ENCODE results near the gene RMI1.
"Not testable (repeated sequence)": the region's sequence is repeated elsewhere in the genome, so short reads cannot be mapped to it uniquely, and the experiment has no call there.

The RMI1 gene

DNA sequence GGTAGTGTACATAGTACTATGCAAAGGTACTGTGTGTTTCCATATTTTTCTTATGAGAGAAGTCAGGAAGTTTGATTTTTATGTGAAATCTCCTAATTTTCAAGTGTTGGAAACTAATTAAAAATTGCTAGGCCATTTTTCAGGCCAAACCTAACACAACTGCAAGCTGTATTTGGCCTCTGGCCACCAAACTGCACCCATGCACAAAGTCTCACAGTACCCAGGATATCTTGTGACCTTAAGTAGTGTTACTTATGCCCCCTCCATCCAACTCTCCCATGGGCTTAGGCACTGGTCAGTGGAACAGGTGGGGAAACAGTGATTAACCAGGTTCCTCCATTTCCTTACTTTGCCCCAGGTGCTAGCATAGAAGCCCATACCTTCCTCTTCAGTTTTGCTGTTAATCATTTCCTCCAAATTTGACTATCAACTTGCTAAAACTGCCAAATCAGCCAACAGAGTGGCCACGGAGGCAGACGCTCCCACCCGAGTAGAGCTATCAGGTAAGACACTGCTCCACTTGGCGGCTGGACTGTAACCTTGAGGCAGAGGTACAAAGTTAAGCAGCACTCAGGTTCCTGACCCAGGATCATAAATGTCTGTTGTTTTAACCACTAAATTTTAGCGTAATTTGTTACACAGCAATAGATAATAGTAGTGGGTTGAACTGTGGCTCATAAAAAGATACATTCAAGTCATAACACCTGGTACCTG is 39.9 kb upstream of the RMI1 start:
- H3K4me3 ChIP-seq (replicated peaks; ENCODE audit: insufficient read depth, low read length) = no peak overlapping the region
- no peaks in the 10 kb centered on the region for H3K27me3 ChIP-seq (ENCODE audit: insufficient read depth, poor library complexity, severe bottlenecking)
- TF ChIP-seq, protein P1, sequence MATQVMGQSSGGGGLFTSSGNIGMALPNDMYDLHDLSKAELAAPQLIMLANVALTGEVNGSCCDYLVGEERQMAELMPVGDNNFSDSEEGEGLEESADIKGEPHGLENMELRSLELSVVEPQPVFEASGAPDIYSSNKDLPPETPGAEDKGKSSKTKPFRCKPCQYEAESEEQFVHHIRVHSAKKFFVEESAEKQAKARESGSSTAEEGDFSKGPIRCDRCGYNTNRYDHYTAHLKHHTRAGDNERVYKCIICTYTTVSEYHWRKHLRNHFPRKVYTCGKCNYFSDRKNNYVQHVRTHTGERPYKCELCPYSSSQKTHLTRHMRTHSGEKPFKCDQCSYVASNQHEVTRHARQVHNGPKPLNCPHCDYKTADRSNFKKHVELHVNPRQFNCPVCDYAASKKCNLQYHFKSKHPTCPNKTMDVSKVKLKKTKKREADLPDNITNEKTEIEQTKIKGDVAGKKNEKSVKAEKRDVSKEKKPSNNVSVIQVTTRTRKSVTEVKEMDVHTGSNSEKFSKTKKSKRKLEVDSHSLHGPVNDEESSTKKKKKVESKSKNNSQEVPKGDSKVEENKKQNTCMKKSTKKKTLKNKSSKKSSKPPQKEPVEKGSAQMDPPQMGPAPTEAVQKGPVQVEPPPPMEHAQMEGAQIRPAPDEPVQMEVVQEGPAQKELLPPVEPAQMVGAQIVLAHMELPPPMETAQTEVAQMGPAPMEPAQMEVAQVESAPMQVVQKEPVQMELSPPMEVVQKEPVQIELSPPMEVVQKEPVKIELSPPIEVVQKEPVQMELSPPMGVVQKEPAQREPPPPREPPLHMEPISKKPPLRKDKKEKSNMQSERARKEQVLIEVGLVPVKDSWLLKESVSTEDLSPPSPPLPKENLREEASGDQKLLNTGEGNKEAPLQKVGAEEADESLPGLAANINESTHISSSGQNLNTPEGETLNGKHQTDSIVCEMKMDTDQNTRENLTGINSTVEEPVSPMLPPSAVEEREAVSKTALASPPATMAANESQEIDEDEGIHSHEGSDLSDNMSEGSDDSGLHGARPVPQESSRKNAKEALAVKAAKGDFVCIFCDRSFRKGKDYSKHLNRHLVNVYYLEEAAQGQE (IDR thresholded peaks at IDR 0.05; ENCODE audit: insufficient replicate concordance, low read depth) = no peak
- TF ChIP-seq POLR2AphosphoS5 (IDR thresholded peaks at IDR 0.05; ENCODE audit: low read depth) (no peak), SPI1 (IDR thresholded peaks at IDR 0.05; ENCODE audit: borderline replicate concordance, low read depth) (no peak), GABPA (IDR thresholded peaks at IDR 0.05; ENCODE audit: low read depth) (no peak)
- TF ChIP-seq, protein P2, sequence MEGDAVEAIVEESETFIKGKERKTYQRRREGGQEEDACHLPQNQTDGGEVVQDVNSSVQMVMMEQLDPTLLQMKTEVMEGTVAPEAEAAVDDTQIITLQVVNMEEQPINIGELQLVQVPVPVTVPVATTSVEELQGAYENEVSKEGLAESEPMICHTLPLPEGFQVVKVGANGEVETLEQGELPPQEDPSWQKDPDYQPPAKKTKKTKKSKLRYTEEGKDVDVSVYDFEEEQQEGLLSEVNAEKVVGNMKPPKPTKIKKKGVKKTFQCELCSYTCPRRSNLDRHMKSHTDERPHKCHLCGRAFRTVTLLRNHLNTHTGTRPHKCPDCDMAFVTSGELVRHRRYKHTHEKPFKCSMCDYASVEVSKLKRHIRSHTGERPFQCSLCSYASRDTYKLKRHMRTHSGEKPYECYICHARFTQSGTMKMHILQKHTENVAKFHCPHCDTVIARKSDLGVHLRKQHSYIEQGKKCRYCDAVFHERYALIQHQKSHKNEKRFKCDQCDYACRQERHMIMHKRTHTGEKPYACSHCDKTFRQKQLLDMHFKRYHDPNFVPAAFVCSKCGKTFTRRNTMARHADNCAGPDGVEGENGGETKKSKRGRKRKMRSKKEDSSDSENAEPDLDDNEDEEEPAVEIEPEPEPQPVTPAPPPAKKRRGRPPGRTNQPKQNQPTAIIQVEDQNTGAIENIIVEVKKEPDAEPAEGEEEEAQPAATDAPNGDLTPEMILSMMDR (IDR thresholded peaks at IDR 0.05; ENCODE audit: insufficient read depth, low read length) = no peak
- DNase-seq (ENCODE audit: low read depth in 1 of 2, low spot score in 1 of 2) = no peak
- no peak overlapping the region for H3K27ac ChIP-seq (replicated peaks)

DNA sequence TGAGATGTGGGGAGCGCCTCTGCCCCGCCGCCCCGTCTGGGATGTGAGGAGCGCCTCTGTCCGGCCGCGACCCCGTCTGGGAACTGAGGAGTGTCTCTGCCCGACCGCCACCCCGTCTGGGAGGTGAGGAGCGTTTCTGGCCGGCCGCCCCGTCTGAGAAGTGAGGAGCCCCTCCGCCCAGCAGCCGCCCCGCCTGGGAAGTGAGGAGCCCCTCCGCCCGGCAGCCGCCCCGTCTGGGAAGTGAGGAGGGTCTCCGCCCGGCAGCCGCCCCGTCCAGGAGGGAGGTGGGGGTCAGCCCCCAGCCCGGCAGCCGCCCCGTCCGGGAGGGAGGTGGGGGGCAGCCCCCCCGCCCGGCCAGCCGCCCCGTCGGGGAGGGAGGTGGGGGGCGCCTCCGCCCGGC is 32.5 kb upstream of the RMI1 start:
- H3K27me3 ChIP-seq (ENCODE audit: insufficient read depth, poor library complexity, severe bottlenecking); DNase-seq (ENCODE audit: low read depth in 1 of 2, low spot score in 1 of 2); H3K4me3 ChIP-seq (replicated peaks; ENCODE audit: insufficient read depth, low read length); H3K27ac ChIP-seq (replicated peaks): not testable (repeated sequence)

DNA sequence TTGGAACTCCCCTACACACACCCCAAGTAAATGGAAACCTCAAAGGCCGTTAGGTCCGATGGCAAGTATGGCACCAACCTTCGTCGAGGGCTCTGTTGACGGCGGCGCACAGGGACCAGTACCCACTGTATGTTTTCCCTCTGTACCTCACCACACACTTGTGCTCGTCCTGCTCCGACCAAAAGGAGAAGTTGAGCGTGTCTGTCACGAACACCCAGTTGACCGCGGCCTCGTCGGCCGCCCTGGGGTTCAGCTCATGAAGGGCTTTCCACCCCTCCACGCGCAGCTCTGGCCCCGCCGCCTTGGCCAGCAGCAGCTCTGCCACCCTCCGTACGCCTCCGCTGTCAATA is 24.5 kb upstream of the RMI1 start:
- peak in 1 of 2 experiments; percentile 88 for DNase-seq (ENCODE audit: low read depth in 1 of 2, low spot score in 1 of 2)
- Histone ChIP-seq H3K27me3 (ENCODE audit: insufficient read depth, poor library complexity, severe bottlenecking) (no peaks in the 10 kb centered on the region), H3K27ac (replicated peaks) (peak overlapping the region; percentile 65), H3K4me3 (replicated peaks; ENCODE audit: insufficient read depth, low read length) (peak overlapping the region; percentile 37)
- peak; percentile 21; the same call in 1 of the 2 replicates for TF ChIP-seq POLR2AphosphoS5 (IDR thresholded peaks at IDR 0.05; ENCODE audit: low read depth)
- TF ChIP-seq, protein P2 (IDR thresholded peaks at IDR 0.05; ENCODE audit: insufficient read depth, low read length) = no peak
- TF ChIP-seq, protein P1 (IDR thresholded peaks at IDR 0.05; ENCODE audit: insufficient replicate concordance, low read depth) = no peak
- TF ChIP-seq SPI1 (IDR thresholded peaks at IDR 0.05; ENCODE audit: borderline replicate concordance, low read depth) = peak; percentile 45; the same call in 1 of the 2 replicates
- no peak for TF ChIP-seq GABPA (IDR thresholded peaks at IDR 0.05; ENCODE audit: low read depth)

DNA sequence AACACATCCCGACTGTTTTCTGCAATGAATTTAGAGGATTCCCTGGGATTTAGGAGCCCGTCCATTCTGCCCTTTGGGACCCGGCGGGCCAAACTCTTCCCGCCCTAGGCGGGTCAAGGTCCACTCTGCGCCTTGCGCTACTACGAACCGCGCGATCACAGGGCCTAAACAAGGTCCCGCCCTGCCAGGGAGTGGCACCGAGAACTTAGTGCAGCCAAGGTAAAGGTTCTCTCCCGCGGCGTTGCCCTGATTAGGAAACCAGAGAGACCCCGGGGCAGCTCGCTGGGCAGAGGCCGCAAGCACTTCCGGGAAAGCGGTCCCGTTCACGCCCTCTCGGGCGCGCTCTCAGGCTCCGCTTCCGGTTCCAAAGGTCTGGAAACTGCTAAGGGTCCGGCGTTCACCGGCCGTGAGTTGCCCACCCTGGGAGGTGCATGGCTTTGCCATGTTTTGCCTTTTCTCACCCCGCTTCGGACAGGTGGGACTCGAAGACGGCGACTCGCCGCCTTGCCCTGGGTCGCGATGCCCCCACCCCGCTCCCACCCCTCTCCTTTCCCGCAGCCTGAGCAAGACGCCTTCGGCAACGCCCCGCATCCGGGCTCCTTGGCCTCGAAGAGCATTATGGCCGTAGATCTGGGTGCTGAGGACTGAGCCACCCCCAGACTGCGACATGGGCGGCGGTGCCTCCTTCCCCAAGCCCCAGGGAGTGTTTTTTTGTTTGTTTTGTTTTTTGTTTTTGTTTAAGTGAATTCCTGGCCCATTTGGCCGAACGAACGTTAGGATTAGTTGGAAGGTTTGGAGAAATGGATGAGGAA is 24.0 kb upstream of the RMI1 start:
- peak overlapping the region; percentile 37 for H3K4me3 ChIP-seq (replicated peaks; ENCODE audit: insufficient read depth, low read length)

More for the DNA sequence above, 24.0 kb upstream of the RMI1 start:
- peak in 1 of 2 experiments; percentile 24 for DNase-seq (ENCODE audit: low read depth in 1 of 2, low spot score in 1 of 2)
- H3K27ac ChIP-seq (replicated peaks) = peak overlapping the region; percentile 65
- H3K27me3 ChIP-seq (ENCODE audit: insufficient read depth, poor library complexity, severe bottlenecking) = no peaks in the 10 kb centered on the region
- TF ChIP-seq, protein P1 (IDR thresholded peaks at IDR 0.05; ENCODE audit: insufficient replicate concordance, low read depth) = no peak
- no peak for TF ChIP-seq SPI1 (IDR thresholded peaks at IDR 0.05; ENCODE audit: borderline replicate concordance, low read depth)
- TF ChIP-seq GABPA (IDR thresholded peaks at IDR 0.05; ENCODE audit: low read depth) = no peak
- no peak for TF ChIP-seq POLR2AphosphoS5 (IDR thresholded peaks at IDR 0.05; ENCODE audit: low read depth)
- TF ChIP-seq, protein P2 (IDR thresholded peaks at IDR 0.05; ENCODE audit: insufficient read depth, low read length) = no peak

All from HL-60 (cell line).